GM12878 (cell line): Measurements from ENCODE around the gene KRT86. TPM values are rescaled to one million over a fixed set of nuclear protein-coding genes. Genes with fewer than 3 reads are reported as not detected.

Source experiments
- ATAC-seq: fragments of 200-7000 bp; cut with Tn5 transposase; 3 replicates; pipeline ENCODE4 v1.9.1; 2020; ENCODE audit warnings: mild to moderate bottlenecking, moderate library complexity
- BruUV-seq: library from RNA; stranded (reverse); fragments of 400-500 nt; replicated peaks from 2 replicates; lab custom pipeline; 2021; lab: Mats Ljungman, UMichigan
- CTCF ChIA-PET: fragments of 300-600 bp; sonication (Branson Sonifier 250); formaldehyde crosslinking; extraction: SDS; loops from one replicate; lab custom pipeline; 2021; ENCODE audit warnings: inconsistent platforms; lab: Yijun Ruan, JAX
- POLR2A ChIA-PET: fragments of 350-600 bp; formaldehyde crosslinking; extraction: SDS; loops from one replicate; lab custom pipeline; 2021; ENCODE audit warnings: inconsistent platforms; lab: Charles Lee
- RAD21 ChIA-PET: fragments of 300-600 bp; sonication (Branson Sonifier 250); formaldehyde crosslinking; loops from one replicate; lab custom pipeline; 2023; ENCODE audit warnings: antibody characterized with exemption; ENCODE audit not compliant: unreplicated experiment; lab: Charles Lee
- SMC1A ChIA-PET: fragments of 300-600 bp; sonication (Branson Sonifier 250); formaldehyde crosslinking; loops from one replicate; lab custom pipeline; 2023; ENCODE audit not compliant: unreplicated experiment, uncharacterized antibody; lab: Charles Lee
- DNase-seq: peaks from one replicate; pipeline ENCODE4 v3.0.0-alpha.2; 2011; ENCODE audit warnings: low read depth, low spot score
- FAIRE-seq: peaks from 3 replicates; lab custom pipeline; 2011; peaks lifted over from hg19 to GRCh38; lab: Jason Lieb, UNC
- H2AFZ ChIP-seq: 2 replicates; pipeline ENCODE4 v1.6.0; 2011; ENCODE audit warnings: low read depth, low read length, control low read depth; ENCODE audit not compliant: control insufficient read depth
- H3K27ac ChIP-seq: 2 replicates; pipeline ENCODE4 v1.5.1; 2011; ENCODE audit warnings: control low read depth; ENCODE audit not compliant: control insufficient read depth, insufficient read depth
- H3K27me3 ChIP-seq, 2 experiments: replicated peaks in 1 of 2; 2 replicates each; pipeline versions ENCODE4 v1.6.0 to v1.6.1; 2011; ENCODE audit warnings: low read length in 1 of 2; ENCODE audit not compliant: control insufficient read depth in 2 of 2, insufficient read depth in 2 of 2
- H3K36me3 ChIP-seq, 2 experiments: 2 replicates each; pipeline ENCODE4 v1.5.1; 2011; ENCODE audit warnings: low read length in 1 of 2; ENCODE audit not compliant: control insufficient read depth in 2 of 2, insufficient read depth in 2 of 2
- H3K4me1 ChIP-seq: 2 replicates; pipeline ENCODE4 v1.6.1; 2011; ENCODE audit warnings: mild to moderate bottlenecking, low read length, moderate library complexity, mixed read lengths; ENCODE audit not compliant: control insufficient read depth, insufficient read depth
- H3K4me2 ChIP-seq: 2 replicates; pipeline ENCODE4 v1.6.0; 2011; ENCODE audit warnings: control low read depth; ENCODE audit not compliant: control insufficient read depth, insufficient read depth
- H3K4me3 ChIP-seq: fragments of 200-600 bp; sonication (generic); 2 replicates; pipeline ENCODE4 v1.5.1; 2016
- H3K79me2 ChIP-seq: 2 replicates; pipeline ENCODE4 v1.6.0; 2011; ENCODE audit warnings: low read length; ENCODE audit not compliant: control insufficient read depth, insufficient read depth
- H3K9ac ChIP-seq: 2 replicates; pipeline ENCODE4 v1.8.0; 2011; ENCODE audit warnings: low read length, control low read depth, mixed read lengths; ENCODE audit not compliant: control insufficient read depth, insufficient read depth
- H3K9me3 ChIP-seq: replicated peaks from 3 replicates; pipeline ENCODE4 v1.5.1; 2011; ENCODE audit warnings: mild to moderate bottlenecking, low read length; ENCODE audit not compliant: control insufficient read depth, insufficient read depth
- H4K20me1 ChIP-seq: 2 replicates; pipeline ENCODE4 v1.6.0; 2011; ENCODE audit not compliant: control insufficient read depth, insufficient read depth
- BCL3 ChIP-seq: IDR thresholded peaks from 2 replicates; pipeline ENCODE4 v1.6.1; 2011; ENCODE audit warnings: borderline replicate concordance, low read depth, mild to moderate bottlenecking, moderate library complexity, low read length; ENCODE audit not compliant: insufficient read depth, poor library complexity, severe bottlenecking
- IKZF2 ChIP-seq, 2 experiments: fragments of 450-650 bp; IDR thresholded peaks; 2 replicates each; pipeline ENCODE4 v1.6.1; 2017; ENCODE audit warnings: mild to moderate bottlenecking in 2 of 2, moderate library complexity in 2 of 2
- MYC ChIP-seq: IDR thresholded peaks from 2 replicates; pipeline ENCODE4 v1.6.1; 2011; ENCODE audit warnings: mild to moderate bottlenecking, low read length, moderate library complexity, inconsistent platforms; ENCODE audit not compliant: insufficient read depth, insufficient replicate concordance, insufficient read length, severe bottlenecking
- NFIC ChIP-seq: IDR thresholded peaks from 2 replicates; pipeline ENCODE4 v1.6.1; 2012; ENCODE audit warnings: low read depth, mild to moderate bottlenecking, inconsistent platforms, low read length, moderate library complexity
- POLR2A ChIP-seq: IDR thresholded peaks from 2 replicates; pipeline ENCODE4 v1.6.1; 2011; ENCODE audit warnings: low read depth, mild to moderate bottlenecking, low read length
- RELB ChIP-seq: fragments of 450-650 bp; IDR thresholded peaks from 2 replicates; pipeline ENCODE4 v1.6.1; 2017; ENCODE audit warnings: low read depth, mild to moderate bottlenecking, moderate library complexity
- RUNX3 ChIP-seq: IDR thresholded peaks from 2 replicates; pipeline ENCODE4 v1.6.1; 2012; ENCODE audit warnings: low read length, inconsistent platforms
- TAF1 ChIP-seq: IDR thresholded peaks from 2 replicates; pipeline ENCODE4 v1.6.1; 2011; ENCODE audit warnings: mild to moderate bottlenecking, low read depth, low read length, borderline replicate concordance
- ZBED1 ChIP-seq: IDR thresholded peaks from 2 replicates; pipeline ENCODE4 v1.6.1; 2016; ENCODE audit warnings: borderline replicate concordance
- ZNF24 ChIP-seq: fragments of 450-650 bp; IDR thresholded peaks from 2 replicates; pipeline ENCODE4 v1.6.1; 2017; ENCODE audit warnings: antibody characterized with exemption, mild to moderate bottlenecking
- ZNF274 ChIP-seq: IDR thresholded peaks from one replicate; pipeline ENCODE4 v1.8.0; 2011; ENCODE audit not compliant: insufficient read length, insufficient read depth
- ZNF622 ChIP-seq: fragments of 450-650 bp; IDR thresholded peaks from 2 replicates; pipeline ENCODE4 v1.6.1; 2017; ENCODE audit warnings: mild to moderate bottlenecking, inconsistent platforms
- WGBS: methylation state at CpG from one replicate; pipeline ENCODE4 v1.1.6; 2016; ENCODE audit warnings: low lambda C conversion rate; ENCODE audit not compliant: insufficient replicate concordance, insufficient coverage; ENCODE audit errors: missing lambda C conversion rate; 5-methylcytosine and 5-hydroxymethylcytosine counted together
- in situ Hi-C: fragments of 300-500 bp; cut with MboI; formaldehyde crosslinking; loops from 9 replicates; pipeline ENCODE4 v1.14.3; 2018; ENCODE audit warnings: mixed read lengths
- intact Hi-C: fragments of 100-400 bp; cut with micrococcal nuclease; formaldehyde crosslinking; loops from one replicate; pipeline ENCODE4 v1.14.2; 2022; ENCODE audit not compliant: unreplicated experiment
- polyA plus RNA-seq, 11 experiments: library from polyadenylated mRNA; depleted of rRNA in 4 of 11; unstranded in 6 of 11; stranded (reverse) in 5 of 11; fragments of >200 nt; fragmentation: Nextera tagmentation in 4 of 11; fragmentation: Illumina TruSeq in 1 of 11; extraction: Ambion mirVana in 4 of 11; extraction: Trizol in 1 of 11; gene quantifications; 1 replicate in 1 of 11; 2 replicates in 10 of 11; pipeline versions ENCODE4 v1.2.1 to v1.2.3, GENCODE V29; 2011 to 2016; ENCODE audit warnings: inconsistent platforms in 2 of 11, missing spikeins in 2 of 11, low read depth in 1 of 11
- total RNA-seq, 4 experiments: library from RNA; depleted of rRNA in 3 of 4; stranded (reverse); fragments of >200 nt in 3 of 4; fragmentation: Illumina TruSeq in 1 of 4; extraction: Trizol in 1 of 4; gene quantifications; 2 replicates each; pipeline versions ENCODE4 v1.2.1 to v1.2.3, GENCODE V29; 2013 to 2021

Gene KRT86
- total and polyA plus RNA-seq, 10 of the 15 experiments (the other 5 are each of a cell fraction or from before 2014, with no cell fraction given): 0.11 to 0.54 (median 0.18) TPM; not detected in 4

- no peak for TF ChIP-seq BCL3
- no peak for TF ChIP-seq POLR2A
- TF ChIP-seq TAF1: no peak
- TF ChIP-seq RELB: 0 out of 2 replicates have a peak, but pooled peaks have one; percentile 13
- TF ChIP-seq ZBED1: no peak
- no peak for TF ChIP-seq ZNF274
- no peak for TF ChIP-seq NFIC
- TF ChIP-seq RUNX3: no peak
- TF ChIP-seq MYC: no peak
- no peak for TF ChIP-seq IKZF2 (IDR thresholded peaks at IDR 0.05)
- TF ChIP-seq, all 136 proteins: peak for 4
These were observed 72.1 kb downstream of the KRT86 start (continued) for GRCh38 chr12:52346593-52346992.

- TF ChIP-seq ZNF24: no peak
- TF ChIP-seq ZNF622: no peak
- DNase-seq (no peak), ATAC-seq (peak; percentile 13; the same call in 1 of the 3 replicates), FAIRE-seq (no peak)
- ChIA-PET SMC1A (no interaction called here), RAD21 (no interaction called here), POLR2A (interaction anchor here (1.2 kb wide), 1 partner anchor 10 kb away, joined by 3 read pairs; no protein-coding TSS in a partner anchor), CTCF (interaction anchor here (0.7 to 1.1 kb wide), 4 partner anchors 8 to 125 kb away, joined by 3 read pairs; no protein-coding TSS in a partner anchor)
- no peaks in the 10 kb centered on the region for H4K20me1 ChIP-seq
- BruUV-seq: no TSS peak
- no peaks in the 10 kb centered on the region; a peak in 1 of 4 replicates for H3K27me3 ChIP-seq
- in situ Hi-C loops: no loop called here
- no peaks in the 10 kb centered on the region for H3K4me1 ChIP-seq
- no peak overlapping the region for H2AFZ ChIP-seq
- 16% methylated on average over 9 of the region's 9 CpGs for WGBS
- H3K4me3 ChIP-seq: no peak overlapping the region
- no peaks in the 10 kb centered on the region for H3K79me2 ChIP-seq
- H3K9ac ChIP-seq: no peak overlapping the region
- H3K4me2 ChIP-seq: no peak overlapping the region
- no peaks in the 10 kb centered on the region for H3K36me3 ChIP-seq
- intact Hi-C loops: no loop called here
- no peaks in the 10 kb centered on the region for H3K9me3 ChIP-seq
- H3K27ac ChIP-seq: no peak overlapping the region
These were observed 72.6 kb downstream of the KRT86 start for GRCh38 chr12:52347016-52347415.
